Measurements from ENCODE around the gene CXCR2.

CXCR2 gene
- total RNA-seq, result 0 to 2.1 (median 0) reads per million in 3 donors

GRCh38 chr2:218125626-218126080 is at the start of gene CXCR2:
Gene CXCR2, plus strand, starts transcription at chr2:218126028. Its CDS starts 8,774 bp downstream, at chr2:218134802.
- no peak for DNase-seq
- no peak within 1 kb of the TSS for H3K4me3 ChIP-seq (ENCODE audit: insufficient read depth, low read depth, low read length, poor library complexity, severe bottlenecking)
- H3K27ac ChIP-seq (ENCODE audit: insufficient read depth, low read length, poor library complexity, severe bottlenecking), result no peak within 1 kb of the TSS
- no peaks in the 10 kb centered on the region for H3K36me3 ChIP-seq (ENCODE audit: control insufficient read depth, insufficient read depth, low read length)
- no peaks in the 10 kb centered on the region for H3K4me1 ChIP-seq (ENCODE audit: control insufficient read depth, insufficient read depth, low read length, poor library complexity, severe bottlenecking)
- H3K27me3 ChIP-seq (replicated peaks; ENCODE audit: control insufficient read depth, insufficient read depth, low read length, poor library complexity, severe bottlenecking), result no peaks in the 10 kb centered on the region
- no peaks in the 10 kb centered on the region for H3K9me3 ChIP-seq (ENCODE audit: control insufficient read depth, low read length)

GRCh38 chr2:218077464-218078216 is 48.2 kb upstream of the CXCR2 start:
- no peak for DNase-seq
- no peaks in the 10 kb centered on the region for H3K36me3 ChIP-seq (ENCODE audit: control insufficient read depth, insufficient read depth, low read length)
- H3K4me1 ChIP-seq (ENCODE audit: control insufficient read depth, insufficient read depth, low read length, poor library complexity, severe bottlenecking), result no peaks in the 10 kb centered on the region
- no peaks in the 10 kb centered on the region for H3K9me3 ChIP-seq (ENCODE audit: control insufficient read depth, low read length)
- no peak overlapping the region for H3K27ac ChIP-seq (ENCODE audit: insufficient read depth, low read length, poor library complexity, severe bottlenecking)
- H3K4me3 ChIP-seq (ENCODE audit: insufficient read depth, low read depth, low read length, poor library complexity, severe bottlenecking), result no peak overlapping the region
- no peaks in the 10 kb centered on the region for H3K27me3 ChIP-seq (replicated peaks; ENCODE audit: control insufficient read depth, insufficient read depth, low read length, poor library complexity, severe bottlenecking)

- Histone ChIP-seq H3K27me3 (replicated peaks; ENCODE audit: control insufficient read depth, insufficient read depth, low read length, poor library complexity, severe bottlenecking) (no peaks in the 10 kb centered on the region), H3K27ac (ENCODE audit: insufficient read depth, low read length, poor library complexity, severe bottlenecking) (no peak overlapping the region), H3K4me1 (ENCODE audit: control insufficient read depth, insufficient read depth, low read length, poor library complexity, severe bottlenecking) (no peaks in the 10 kb centered on the region), H3K36me3 (ENCODE audit: control insufficient read depth, insufficient read depth, low read length) (no peaks in the 10 kb centered on the region), H3K9me3 (ENCODE audit: control insufficient read depth, low read length) (no peaks in the 10 kb centered on the region), H3K4me3 (ENCODE audit: insufficient read depth, low read depth, low read length, poor library complexity, severe bottlenecking) (no peak overlapping the region)
- DNase-seq, result no peak
These were observed 45.6 kb upstream of the CXCR2 start for GRCh38 chr2:218079943-218080913.

- Histone ChIP-seq H3K36me3 (ENCODE audit: control insufficient read depth, insufficient read depth, low read length) (no peaks in the 10 kb centered on the region), H3K27me3 (replicated peaks; ENCODE audit: control insufficient read depth, insufficient read depth, low read length, poor library complexity, severe bottlenecking) (no peaks in the 10 kb centered on the region), H3K27ac (ENCODE audit: insufficient read depth, low read length, poor library complexity, severe bottlenecking) (no peak overlapping the region), H3K9me3 (ENCODE audit: control insufficient read depth, low read length) (no peaks in the 10 kb centered on the region), H3K4me3 (ENCODE audit: insufficient read depth, low read depth, low read length, poor library complexity, severe bottlenecking) (no peak overlapping the region), H3K4me1 (ENCODE audit: control insufficient read depth, insufficient read depth, low read length, poor library complexity, severe bottlenecking) (no peaks in the 10 kb centered on the region)
- DNase-seq, result no peak
These were observed 44.8 kb upstream of the CXCR2 start for GRCh38 chr2:218081063-218081462.

- H3K27ac ChIP-seq (ENCODE audit: insufficient read depth, low read length, poor library complexity, severe bottlenecking), result no peak overlapping the region
- no peaks in the 10 kb centered on the region for H3K36me3 ChIP-seq (ENCODE audit: control insufficient read depth, insufficient read depth, low read length)
- peaks cover 3% of the 10 kb centered on the region for H3K9me3 ChIP-seq (ENCODE audit: control insufficient read depth, low read length)
- no peak for DNase-seq
- H3K4me3 ChIP-seq (ENCODE audit: insufficient read depth, low read depth, low read length, poor library complexity, severe bottlenecking), result no peak overlapping the region
- H3K27me3 ChIP-seq (replicated peaks; ENCODE audit: control insufficient read depth, insufficient read depth, low read length, poor library complexity, severe bottlenecking), result no peaks in the 10 kb centered on the region
- H3K4me1 ChIP-seq (ENCODE audit: control insufficient read depth, insufficient read depth, low read length, poor library complexity, severe bottlenecking), result no peaks in the 10 kb centered on the region
These were observed 44.1 kb upstream of the CXCR2 start for GRCh38 chr2:218081695-218082094.

GRCh38 chr2:218082586-218083351 is 43.1 kb upstream of the CXCR2 start:
- no peak overlapping the region for H3K27ac ChIP-seq (ENCODE audit: insufficient read depth, low read length, poor library complexity, severe bottlenecking)
- no peak overlapping the region for H3K4me3 ChIP-seq (ENCODE audit: insufficient read depth, low read depth, low read length, poor library complexity, severe bottlenecking)
- no peaks in the 10 kb centered on the region for H3K36me3 ChIP-seq (ENCODE audit: control insufficient read depth, insufficient read depth, low read length)
- H3K9me3 ChIP-seq (ENCODE audit: control insufficient read depth, low read length), result peaks cover 4% of the 10 kb centered on the region
- H3K4me1 ChIP-seq (ENCODE audit: control insufficient read depth, insufficient read depth, low read length, poor library complexity, severe bottlenecking), result no peaks in the 10 kb centered on the region
- no peak for DNase-seq
- H3K27me3 ChIP-seq (replicated peaks; ENCODE audit: control insufficient read depth, insufficient read depth, low read length, poor library complexity, severe bottlenecking), result no peaks in the 10 kb centered on the region

- Histone ChIP-seq H3K36me3 (ENCODE audit: control insufficient read depth, insufficient read depth, low read length) (no peaks in the 10 kb centered on the region), H3K27ac (ENCODE audit: insufficient read depth, low read length, poor library complexity, severe bottlenecking) (no peak overlapping the region), H3K9me3 (ENCODE audit: control insufficient read depth, low read length) (peaks cover 4% of the 10 kb centered on the region), H3K4me1 (ENCODE audit: control insufficient read depth, insufficient read depth, low read length, poor library complexity, severe bottlenecking) (no peaks in the 10 kb centered on the region), H3K27me3 (replicated peaks; ENCODE audit: control insufficient read depth, insufficient read depth, low read length, poor library complexity, severe bottlenecking) (no peaks in the 10 kb centered on the region), H3K4me3 (ENCODE audit: insufficient read depth, low read depth, low read length, poor library complexity, severe bottlenecking) (no peak overlapping the region)
- no peak for DNase-seq
These were observed 42.5 kb upstream of the CXCR2 start for GRCh38 chr2:218083352-218083676.

GRCh38 chr2:218086478-218086877 is 39.4 kb upstream of the CXCR2 start:
- Histone ChIP-seq H3K27ac (ENCODE audit: insufficient read depth, low read length, poor library complexity, severe bottlenecking) (no peak overlapping the region), H3K4me3 (ENCODE audit: insufficient read depth, low read depth, low read length, poor library complexity, severe bottlenecking) (no peak overlapping the region), H3K27me3 (replicated peaks; ENCODE audit: control insufficient read depth, insufficient read depth, low read length, poor library complexity, severe bottlenecking) (no peaks in the 10 kb centered on the region), H3K36me3 (ENCODE audit: control insufficient read depth, insufficient read depth, low read length) (no peaks in the 10 kb centered on the region), H3K9me3 (ENCODE audit: control insufficient read depth, low read length) (peaks cover 4% of the 10 kb centered on the region), H3K4me1 (ENCODE audit: control insufficient read depth, insufficient read depth, low read length, poor library complexity, severe bottlenecking) (no peaks in the 10 kb centered on the region)
- DNase-seq, result no peak

- no peak overlapping the region for H3K4me3 ChIP-seq (ENCODE audit: insufficient read depth, low read depth, low read length, poor library complexity, severe bottlenecking)
- DNase-seq, result no peak
- no peaks in the 10 kb centered on the region for H3K4me1 ChIP-seq (ENCODE audit: control insufficient read depth, insufficient read depth, low read length, poor library complexity, severe bottlenecking)
- no peaks in the 10 kb centered on the region for H3K36me3 ChIP-seq (ENCODE audit: control insufficient read depth, insufficient read depth, low read length)
- H3K27ac ChIP-seq (ENCODE audit: insufficient read depth, low read length, poor library complexity, severe bottlenecking), result no peak overlapping the region
- peaks cover 4% of the 10 kb centered on the region for H3K9me3 ChIP-seq (ENCODE audit: control insufficient read depth, low read length)
- no peaks in the 10 kb centered on the region for H3K27me3 ChIP-seq (replicated peaks; ENCODE audit: control insufficient read depth, insufficient read depth, low read length, poor library complexity, severe bottlenecking)
These were observed 36.6 kb upstream of the CXCR2 start for GRCh38 chr2:218089259-218089658.
